ENCODE measurements around the gene TRIM75. TPM values are rescaled to one million over a fixed set of nuclear protein-coding genes. Genes with fewer than 3 reads are reported as not detected.
A peak's percentile ranks its signal among the peaks of the same experiment; 100 is the strongest.

Gene TRIM75
- total RNA-seq, 1 experiment from 2014 or later, result not detected

DNA sequence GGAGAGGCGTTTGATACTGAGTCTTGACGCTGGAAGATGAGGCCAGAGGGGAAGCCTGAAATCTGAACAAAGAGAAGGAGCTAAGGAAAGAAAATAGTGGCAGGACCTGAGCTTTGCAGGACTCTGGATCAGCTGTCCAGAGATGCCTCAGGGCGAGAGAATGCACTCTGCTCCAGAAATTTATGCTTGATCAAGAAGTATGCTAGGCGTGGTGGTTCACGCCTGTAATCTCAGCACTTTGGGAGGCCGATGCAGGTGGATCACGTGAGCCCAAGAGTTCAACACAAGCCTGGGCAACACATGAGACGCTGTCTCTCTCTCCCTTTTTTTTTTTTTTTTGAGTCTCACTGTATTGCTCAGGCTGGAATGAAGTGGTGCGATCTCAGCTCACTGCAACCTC is 1.9 kb downstream of the TRIM75 start:
- Histone ChIP-seq H3K9me3 (ENCODE audit: insufficient read depth, low read depth) (no peaks in the 10 kb centered on the region), H3F3A (ENCODE audit: insufficient read depth, low read depth) (no peaks in the 10 kb centered on the region), H3K36me3 (ENCODE audit: low read depth) (no peaks in the 10 kb centered on the region), H3K9me2 (ENCODE audit: insufficient read depth) (no peaks in the 10 kb centered on the region), H4K20me1 (ENCODE audit: insufficient read depth) (no peaks in the 10 kb centered on the region), H3K4me1 (replicated peaks; ENCODE audit: insufficient read depth) (no peaks in the 10 kb centered on the region), H3K27ac (no peak overlapping the region), H3K27me3 (ENCODE audit: insufficient read depth, low read depth) (no peaks in the 10 kb centered on the region), H3K4me2 (no peak overlapping the region), H3K79me2 (ENCODE audit: low read depth) (no peaks in the 10 kb centered on the region), H3K4me3 (no peak overlapping the region), H2AFZ (no peak overlapping the region)
- TF ChIP-seq, protein P1, sequence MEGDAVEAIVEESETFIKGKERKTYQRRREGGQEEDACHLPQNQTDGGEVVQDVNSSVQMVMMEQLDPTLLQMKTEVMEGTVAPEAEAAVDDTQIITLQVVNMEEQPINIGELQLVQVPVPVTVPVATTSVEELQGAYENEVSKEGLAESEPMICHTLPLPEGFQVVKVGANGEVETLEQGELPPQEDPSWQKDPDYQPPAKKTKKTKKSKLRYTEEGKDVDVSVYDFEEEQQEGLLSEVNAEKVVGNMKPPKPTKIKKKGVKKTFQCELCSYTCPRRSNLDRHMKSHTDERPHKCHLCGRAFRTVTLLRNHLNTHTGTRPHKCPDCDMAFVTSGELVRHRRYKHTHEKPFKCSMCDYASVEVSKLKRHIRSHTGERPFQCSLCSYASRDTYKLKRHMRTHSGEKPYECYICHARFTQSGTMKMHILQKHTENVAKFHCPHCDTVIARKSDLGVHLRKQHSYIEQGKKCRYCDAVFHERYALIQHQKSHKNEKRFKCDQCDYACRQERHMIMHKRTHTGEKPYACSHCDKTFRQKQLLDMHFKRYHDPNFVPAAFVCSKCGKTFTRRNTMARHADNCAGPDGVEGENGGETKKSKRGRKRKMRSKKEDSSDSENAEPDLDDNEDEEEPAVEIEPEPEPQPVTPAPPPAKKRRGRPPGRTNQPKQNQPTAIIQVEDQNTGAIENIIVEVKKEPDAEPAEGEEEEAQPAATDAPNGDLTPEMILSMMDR (conservative IDR thresholded peaks at IDR 0.05), result no peak
- TF ChIP-seq EZH2 (IDR thresholded peaks at IDR 0.05; ENCODE audit: low read depth), result no peak
- no peak for DNase-seq
- no TSS peak for BruUV-seq (replicated peaks)
- intact Hi-C loops (cut with micrococcal nuclease; ENCODE audit: unreplicated experiment), result no loop called here
- POLR2A ChIA-PET (ENCODE audit: unreplicated experiment), result no interaction called here
- CTCF ChIA-PET, result no interaction called here

DNA sequence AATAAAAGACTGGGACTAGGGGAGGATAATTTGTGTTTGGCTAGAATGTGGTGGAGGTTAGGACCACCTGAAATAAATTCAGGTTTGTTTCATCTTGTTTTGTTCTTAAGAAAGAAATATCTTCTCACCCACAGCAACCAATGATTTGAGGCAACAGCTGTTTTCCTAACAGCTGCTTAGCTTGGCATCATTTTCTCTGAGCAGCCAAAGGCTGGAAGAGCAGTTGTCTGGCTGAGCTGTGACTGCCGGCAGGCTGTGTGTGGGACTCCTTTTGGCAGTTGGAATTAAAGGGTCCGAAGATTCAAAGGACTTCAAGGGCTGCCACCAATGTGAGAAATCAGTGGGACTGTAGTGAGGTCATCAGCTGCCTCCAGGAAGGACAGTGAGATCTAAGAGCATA is 5.0 kb downstream of the TRIM75 start:
- Histone ChIP-seq H3K4me1 (replicated peaks; ENCODE audit: insufficient read depth) (no peaks in the 10 kb centered on the region), H2AFZ (no peak overlapping the region), H3K27me3 (ENCODE audit: insufficient read depth, low read depth) (no peaks in the 10 kb centered on the region), H3K79me2 (ENCODE audit: low read depth) (no peaks in the 10 kb centered on the region), H3K36me3 (ENCODE audit: low read depth) (no peaks in the 10 kb centered on the region), H3F3A (ENCODE audit: insufficient read depth, low read depth) (no peaks in the 10 kb centered on the region), H3K4me3 (no peak overlapping the region), H4K20me1 (ENCODE audit: insufficient read depth) (no peaks in the 10 kb centered on the region), H3K9me2 (ENCODE audit: insufficient read depth) (no peaks in the 10 kb centered on the region), H3K9me3 (ENCODE audit: insufficient read depth, low read depth) (no peaks in the 10 kb centered on the region), H3K4me2 (no peak overlapping the region), H3K27ac (no peak overlapping the region)
- intact Hi-C loops (cut with micrococcal nuclease; ENCODE audit: unreplicated experiment), result no loop called here
- no TSS peak for BruUV-seq (replicated peaks)
- POLR2A ChIA-PET (ENCODE audit: unreplicated experiment), result interaction anchor here (0.6 kb wide), 1 partner anchor 296 kb away, joined by 3 read pairs; no protein-coding TSS in a partner anchor
- TF ChIP-seq EZH2 (IDR thresholded peaks at IDR 0.05; ENCODE audit: low read depth), result no peak
- DNase-seq, result no peak
- CTCF ChIA-PET, result no interaction called here

DNA sequence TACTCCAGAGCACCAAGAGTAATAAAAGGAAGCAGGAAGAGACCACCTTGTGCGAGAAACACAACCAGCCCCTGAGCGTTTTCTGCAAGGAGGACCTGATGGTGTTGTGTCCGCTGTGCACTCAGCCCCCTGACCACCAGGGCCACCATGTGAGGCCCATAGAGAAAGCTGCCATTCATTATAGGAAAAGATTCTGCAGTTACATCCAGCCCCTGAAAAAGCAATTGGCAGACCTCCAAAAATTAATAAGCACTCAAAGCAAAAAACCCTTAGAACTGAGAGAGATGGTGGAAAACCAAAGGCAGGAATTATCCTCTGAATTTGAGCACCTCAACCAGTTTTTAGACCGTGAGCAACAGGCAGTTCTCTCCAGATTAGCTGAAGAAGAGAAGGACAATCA is 5.7 kb downstream of the TRIM75 start:
- no peaks in the 10 kb centered on the region for H3K9me3 ChIP-seq (ENCODE audit: insufficient read depth, low read depth)
- no peaks in the 10 kb centered on the region for H3K27me3 ChIP-seq (ENCODE audit: insufficient read depth, low read depth)
- no TSS peak for BruUV-seq (replicated peaks)
- H2AFZ ChIP-seq, result no peak overlapping the region
- DNase-seq, result no peak
- no peaks in the 10 kb centered on the region for H3K9me2 ChIP-seq (ENCODE audit: insufficient read depth)
- no peaks in the 10 kb centered on the region for H3F3A ChIP-seq (ENCODE audit: insufficient read depth, low read depth)
- H3K36me3 ChIP-seq (ENCODE audit: low read depth), result no peaks in the 10 kb centered on the region
- TF ChIP-seq, protein P1 (conservative IDR thresholded peaks at IDR 0.05), result no peak
- TF ChIP-seq EZH2 (IDR thresholded peaks at IDR 0.05; ENCODE audit: low read depth), result no peak
- H3K4me3 ChIP-seq, result no peak overlapping the region
- intact Hi-C loops (cut with micrococcal nuclease; ENCODE audit: unreplicated experiment), result no loop called here
- H3K79me2 ChIP-seq (ENCODE audit: low read depth), result no peaks in the 10 kb centered on the region
- CTCF ChIA-PET, result no interaction called here
- POLR2A ChIA-PET (ENCODE audit: unreplicated experiment), result interaction anchor here (0.6 kb wide), 1 partner anchor 297 kb away, joined by 3 read pairs; no protein-coding TSS in a partner anchor
- H3K27ac ChIP-seq, result no peak overlapping the region
- no peak overlapping the region for H3K4me2 ChIP-seq
- H4K20me1 ChIP-seq (ENCODE audit: insufficient read depth), result no peaks in the 10 kb centered on the region
- no peaks in the 10 kb centered on the region for H3K4me1 ChIP-seq (replicated peaks; ENCODE audit: insufficient read depth)

DNA sequence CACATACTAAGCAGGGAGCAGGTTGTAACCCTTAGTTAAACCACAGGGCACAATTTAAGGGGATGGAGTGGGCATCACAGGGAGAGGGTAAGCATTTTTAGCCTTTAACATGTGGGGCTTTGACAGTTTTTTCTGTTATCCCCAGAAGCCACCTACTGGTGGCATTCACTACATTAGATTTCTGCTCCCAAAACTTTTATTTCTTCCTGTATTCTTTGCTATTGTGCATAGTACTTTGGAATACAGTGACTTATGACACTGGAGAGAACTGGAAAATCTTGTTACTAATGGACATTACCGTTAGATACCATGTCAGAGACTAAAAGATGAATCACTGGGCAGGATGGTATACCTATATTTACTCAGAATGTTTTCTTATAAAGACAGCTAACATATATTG is 7.3 kb downstream of the TRIM75 start:
- POLR2A ChIA-PET (ENCODE audit: unreplicated experiment), result no interaction called here
- no peaks in the 10 kb centered on the region for H3K79me2 ChIP-seq (ENCODE audit: low read depth)

More for the DNA sequence above, 7.3 kb downstream of the TRIM75 start:
- BruUV-seq (replicated peaks), result no TSS peak
- Histone ChIP-seq H3K27ac (no peak overlapping the region), H3F3A (ENCODE audit: insufficient read depth, low read depth) (no peaks in the 10 kb centered on the region), H3K9me2 (ENCODE audit: insufficient read depth) (no peaks in the 10 kb centered on the region), H2AFZ (no peak overlapping the region), H4K20me1 (ENCODE audit: insufficient read depth) (no peaks in the 10 kb centered on the region), H3K9me3 (ENCODE audit: insufficient read depth, low read depth) (no peaks in the 10 kb centered on the region), H3K27me3 (ENCODE audit: insufficient read depth, low read depth) (no peaks in the 10 kb centered on the region), H3K4me2 (no peak overlapping the region), H3K36me3 (ENCODE audit: low read depth) (no peaks in the 10 kb centered on the region), H3K4me3 (no peak overlapping the region), H3K4me1 (replicated peaks; ENCODE audit: insufficient read depth) (no peaks in the 10 kb centered on the region)
- no peak for DNase-seq
- CTCF ChIA-PET, result no interaction called here
- TF ChIP-seq, protein P1 (conservative IDR thresholded peaks at IDR 0.05), result peak; percentile 42
- no peak for TF ChIP-seq EZH2 (IDR thresholded peaks at IDR 0.05; ENCODE audit: low read depth)
- intact Hi-C loops (cut with micrococcal nuclease; ENCODE audit: unreplicated experiment), result no loop called here
